Stomach (tissue), 9 donors: ENCODE results near the gene DIS3L2. TPM values are rescaled to one million over a fixed set of nuclear protein-coding genes. Genes with fewer than 3 reads are reported as not detected.

Experiments used
- DNase-seq, 2 donors: peaks; one replicate each; pipeline versions ENCODE4 v3.0.0 to v3.0.0-alpha.2; 2013 to 2019
- H3K27ac ChIP-seq, 5 donors: fragments of 200-600 bp in 4 of 5; sonication (generic) in 4 of 5; one replicate each; pipeline ENCODE4 v1.5.1; 2013 to 2019; ENCODE audit warnings: mild to moderate bottlenecking in 1 of 5, moderate library complexity in 1 of 5
- H3K27me3 ChIP-seq, 3 donors: fragments of 200-600 bp; sonication (generic); one replicate each; pipeline ENCODE4 v1.5.1; 2017 to 2019; ENCODE audit warnings: mixed run types in 1 of 3
- H3K36me3 ChIP-seq, 4 donors: fragments of 200-600 bp; sonication (generic); 1 replicate in 3 of 4; 2 replicates in 1 of 4; pipeline ENCODE4 v1.5.1; 2016 to 2019
- H3K4me1 ChIP-seq, 4 donors: fragments of 200-600 bp; sonication (generic); one replicate each; pipeline ENCODE4 v1.5.1; 2016 to 2019
- H3K4me3 ChIP-seq, 4 donors: fragments of 200-600 bp; sonication (generic) in 3 of 4; one replicate each; pipeline ENCODE4 v1.5.1; 2016 to 2019; ENCODE audit warnings: mild to moderate bottlenecking in 1 of 4
- H3K9me3 ChIP-seq, 4 donors: fragments of 200-600 bp; sonication (generic); one replicate each; pipeline ENCODE4 v1.5.1; 2016 to 2019
- EP300 ChIP-seq: sonication (generic); formaldehyde crosslinking; IDR thresholded peaks from one replicate; pipeline ENCODE4 v1.6.1; 2017; ENCODE audit warnings: antibody characterized with exemption
- POLR2A ChIP-seq, 4 donors: fragments of 450-650 bp; IDR thresholded peaks; one replicate each; pipeline ENCODE4 v1.6.1; 2016; ENCODE audit warnings: antibody characterized with exemption in 4 of 4, control low read depth in 2 of 4, mild to moderate bottlenecking in 1 of 4, moderate library complexity in 1 of 4
- POLR2AphosphoS5 ChIP-seq, 3 donors: sonication (generic); formaldehyde crosslinking; IDR thresholded peaks; one replicate each; pipeline ENCODE4 v1.6.1; 2016; ENCODE audit warnings: antibody characterized with exemption in 3 of 3
- WGBS, 5 donors: extraction: QIAGEN DNeasy Blood & Tissue Kit in 3 of 5; methylation state at CpG; one replicate each; pipeline versions ENCODE4 v1.1.5 to v1.1.7; 2013 to 2018; 5-methylcytosine and 5-hydroxymethylcytosine counted together
- intact Hi-C: fragments of 100-400 bp; cut with DNase I; formaldehyde crosslinking; loops from one replicate; pipeline ENCODE4 v1.15.1; 2023; ENCODE audit warnings: low total_unique reads
- polyA plus RNA-seq, 3 donors: library from polyadenylated mRNA; stranded (reverse); fragments of 200-250 nt; gene quantifications; one replicate each; pipeline ENCODE4 v1.2.3, GENCODE V29; 2013
- total RNA-seq, 5 donors: library from RNA; depleted of rRNA; stranded (reverse); fragments of >200 nt; gene quantifications; one replicate each; pipeline versions ENCODE4 v1.1.0 to v1.2.3, GENCODE V29; 2014 to 2016
- TF ChIP-seq, protein P1 (sequence below), 7 experiments: fragments of 450-650 bp in 4 of 7; fragments of 200-600 bp in 3 of 7; sonication (generic) in 3 of 7; IDR thresholded peaks; one replicate each; pipeline ENCODE4 v1.5.1; 2016 to 2019; ENCODE audit warnings: antibody characterized with exemption in 7 of 7, control low read depth in 2 of 7, mild to moderate bottlenecking in 1 of 7
- donor health status: healthy with polysubstance abuse.
- donor health status: Bipolar disorder and iron deficiency.
- donor health status: healthy.

DIS3L2 gene
- total and polyA plus RNA-seq, 8 donors, result 10.4 to 124 (median 26.8) TPM

DNA sequence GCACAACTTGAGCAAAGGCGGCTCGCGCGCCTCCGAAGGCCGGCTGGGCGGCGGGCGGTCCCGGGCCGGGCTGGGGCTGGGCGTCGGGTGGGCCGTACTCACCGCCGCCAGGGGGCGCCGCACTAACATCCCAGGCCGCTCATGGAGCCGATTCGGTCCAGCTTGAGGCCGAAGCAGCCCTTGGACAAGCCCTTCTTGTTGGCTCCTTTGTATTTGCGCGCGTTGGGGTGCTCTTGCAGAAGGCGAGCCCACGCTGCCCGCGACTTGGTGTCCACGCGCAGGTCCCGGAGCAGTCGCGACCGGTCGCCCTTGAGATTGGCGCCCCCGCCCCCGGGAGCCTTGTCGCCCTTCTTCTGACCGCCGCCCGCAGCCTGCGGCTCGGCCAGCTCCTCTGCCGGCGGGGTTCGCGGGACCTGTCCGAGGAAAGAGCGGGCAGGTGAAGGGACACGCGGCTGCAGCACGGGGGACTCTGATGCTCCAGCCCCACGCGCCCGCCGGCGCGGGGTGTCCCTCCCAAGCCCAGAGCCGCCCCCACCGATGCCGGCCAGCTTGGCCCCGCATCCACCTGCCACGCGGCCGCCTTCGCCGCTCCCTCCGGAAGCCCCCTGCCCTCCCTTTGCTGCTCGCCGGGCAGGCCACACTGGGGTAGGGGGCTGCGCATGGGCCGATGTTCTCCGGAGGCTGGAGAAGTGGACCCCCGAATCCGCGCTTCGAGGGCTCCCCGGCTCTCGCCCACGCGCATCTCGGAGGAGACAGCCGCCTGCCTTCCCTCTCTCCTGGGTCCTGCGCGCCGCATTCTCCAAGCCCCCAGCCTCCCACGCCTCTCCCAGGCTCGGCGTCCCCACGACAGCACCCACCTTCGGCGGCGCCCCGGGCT is 36.0 kb upstream of the DIS3L2 start:
- DNase-seq, result peak; percentile 86 to 95
- 0 to 3% (median 1%) methylated on average over 11 to 96 of the region's 96 CpGs for WGBS, 5 donors
- H3K27ac ChIP-seq, result no peak overlapping the region
- no peaks in the 10 kb centered on the region for H3K9me3 ChIP-seq
- H3K36me3 ChIP-seq, result no peaks in the 10 kb centered on the region
- peaks cover 24 to 36% (median 29%) of the 10 kb centered on the region in 4 donors for H3K4me1 ChIP-seq
- TF ChIP-seq POLR2A (IDR thresholded peaks at IDR 0.05), result no peak
- TF ChIP-seq, protein P1, sequence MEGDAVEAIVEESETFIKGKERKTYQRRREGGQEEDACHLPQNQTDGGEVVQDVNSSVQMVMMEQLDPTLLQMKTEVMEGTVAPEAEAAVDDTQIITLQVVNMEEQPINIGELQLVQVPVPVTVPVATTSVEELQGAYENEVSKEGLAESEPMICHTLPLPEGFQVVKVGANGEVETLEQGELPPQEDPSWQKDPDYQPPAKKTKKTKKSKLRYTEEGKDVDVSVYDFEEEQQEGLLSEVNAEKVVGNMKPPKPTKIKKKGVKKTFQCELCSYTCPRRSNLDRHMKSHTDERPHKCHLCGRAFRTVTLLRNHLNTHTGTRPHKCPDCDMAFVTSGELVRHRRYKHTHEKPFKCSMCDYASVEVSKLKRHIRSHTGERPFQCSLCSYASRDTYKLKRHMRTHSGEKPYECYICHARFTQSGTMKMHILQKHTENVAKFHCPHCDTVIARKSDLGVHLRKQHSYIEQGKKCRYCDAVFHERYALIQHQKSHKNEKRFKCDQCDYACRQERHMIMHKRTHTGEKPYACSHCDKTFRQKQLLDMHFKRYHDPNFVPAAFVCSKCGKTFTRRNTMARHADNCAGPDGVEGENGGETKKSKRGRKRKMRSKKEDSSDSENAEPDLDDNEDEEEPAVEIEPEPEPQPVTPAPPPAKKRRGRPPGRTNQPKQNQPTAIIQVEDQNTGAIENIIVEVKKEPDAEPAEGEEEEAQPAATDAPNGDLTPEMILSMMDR (IDR thresholded peaks at IDR 0.05), result peak in 5 of 7 experiments; percentile 45 to 98 (median 85)
- H3K27me3 ChIP-seq, result peaks cover 10 to 93% (median 56%) of the 10 kb centered on the region in 3 donors
- peak overlapping the region; percentile 42 to 56 (median 46) for H3K4me3 ChIP-seq
- intact Hi-C loops, result loop anchor here (10.0 kb wide), 2 partner anchors 209 to 399 kb away; no protein-coding TSS in a partner anchor

DNA sequence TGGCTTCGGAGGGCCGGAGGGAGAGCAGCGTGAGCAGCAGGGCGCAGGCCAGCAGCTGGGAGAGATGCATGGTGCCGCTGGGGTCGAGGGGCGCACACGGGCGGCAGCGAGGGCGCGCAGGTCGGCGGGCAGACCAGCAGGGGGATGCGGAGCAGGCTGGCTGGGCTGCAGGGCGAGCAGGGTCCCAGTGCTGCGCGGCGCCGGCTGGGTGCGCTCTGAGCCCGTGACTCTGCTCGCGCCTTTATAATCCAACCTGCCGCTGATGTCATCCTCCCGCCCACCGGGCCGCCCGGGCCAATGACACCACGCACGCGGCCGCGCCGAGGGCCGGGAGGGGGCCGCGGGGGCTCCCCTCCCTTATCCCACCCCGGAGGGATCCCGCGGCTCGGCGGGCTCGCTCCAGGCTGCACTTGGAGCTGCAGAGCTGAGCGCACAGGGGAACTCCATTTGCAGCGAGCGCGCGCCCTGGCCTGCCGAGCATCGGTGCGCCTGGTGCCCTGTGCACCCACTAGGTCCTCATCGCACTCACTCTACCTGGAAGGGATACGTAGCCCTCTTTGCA is 35.3 kb upstream of the DIS3L2 start, which contains the start of gene NPPC:
TSS of gene NPPC (minus strand) at position 217 of the 562 bp plus-strand sequence. CDS start at position 70, 147 bp downstream.
- WGBS, 5 donors, result 0 to 1% (median 0%) methylated on average over 2 to 54 of the region's 54 CpGs
- peaks cover 10 to 86% (median 56%) of the 10 kb centered on the region in 3 donors for H3K27me3 ChIP-seq
- no peaks in the 10 kb centered on the region for H3K9me3 ChIP-seq
- no peak within 1 kb of the TSS for H3K27ac ChIP-seq
- H3K36me3 ChIP-seq, result no peaks in the 10 kb centered on the region
- intact Hi-C loops, result loop anchor here (10.0 kb wide), 2 partner anchors 209 to 399 kb away; no protein-coding TSS in a partner anchor
- peaks cover 24 to 36% (median 29%) of the 10 kb centered on the region in 4 donors for H3K4me1 ChIP-seq
- TF ChIP-seq EP300, result no peak
- no peak for TF ChIP-seq POLR2A (IDR thresholded peaks at IDR 0.05)
- TF ChIP-seq, protein P1 (IDR thresholded peaks at IDR 0.05), result no peak
- no peak for TF ChIP-seq POLR2AphosphoS5 (IDR thresholded peaks at IDR 0.05)
- peak within 1 kb of the TSS; percentile 42 to 56 (median 46) for H3K4me3 ChIP-seq
- peak; percentile 34 to 93 for DNase-seq

DNA sequence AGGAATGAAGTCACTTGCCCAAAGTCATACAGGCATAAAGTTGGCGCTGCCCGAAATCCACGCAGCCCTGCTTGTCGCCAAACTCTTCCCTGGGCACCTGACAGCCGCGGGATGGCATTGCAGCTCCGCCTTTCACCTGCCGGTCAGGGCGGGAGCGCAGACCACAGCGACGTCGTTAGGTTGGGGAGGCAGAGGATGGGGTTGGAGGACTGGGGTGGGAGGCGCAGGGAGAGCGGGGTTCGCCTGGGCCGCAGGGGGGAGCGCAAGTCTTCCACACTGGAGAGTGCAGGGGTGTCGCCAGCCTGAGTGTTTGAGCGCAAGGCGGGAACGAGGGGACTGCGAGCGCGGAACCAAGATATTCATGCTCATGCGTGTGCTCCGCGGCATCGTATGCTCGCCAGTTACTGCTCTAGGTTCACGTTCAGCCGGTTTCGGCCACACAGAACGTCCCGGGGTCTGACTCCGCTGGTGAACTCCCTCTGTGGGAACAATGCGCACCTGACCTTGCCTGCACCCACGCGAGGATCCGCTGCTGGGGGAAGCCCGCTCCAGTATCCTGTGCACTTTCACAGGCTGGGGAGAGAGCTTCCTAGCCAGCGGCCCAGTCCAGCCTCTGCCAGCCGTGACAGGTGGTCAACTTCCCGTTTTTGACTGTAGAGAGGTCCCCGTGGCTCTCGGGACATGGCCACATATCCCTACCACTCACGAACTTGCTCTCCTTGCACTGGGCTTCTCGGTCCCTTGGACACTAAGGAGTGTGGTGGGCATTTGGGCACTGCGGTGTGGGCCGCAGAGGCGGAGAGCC is 34.5 kb upstream of the DIS3L2 start:
- Histone ChIP-seq H3K9me3 (no peaks in the 10 kb centered on the region), H3K36me3 (no peaks in the 10 kb centered on the region), H3K27ac (no peak overlapping the region), H3K27me3 (peaks cover 10 to 81% (median 56%) of the 10 kb centered on the region in 3 donors), H3K4me1 (peaks cover 24 to 36% (median 29%) of the 10 kb centered on the region in 4 donors), H3K4me3 (peak overlapping the region; percentile 42 to 56 (median 46))
- DNase-seq, result peak in 1 of 2 donors; percentile 70
- TF ChIP-seq, protein P1 (IDR thresholded peaks at IDR 0.05), result peak in 1 of 7 experiments; percentile 8
- TF ChIP-seq EP300 (no peak), POLR2A (IDR thresholded peaks at IDR 0.05) (no peak), POLR2AphosphoS5 (IDR thresholded peaks at IDR 0.05) (no peak)
- WGBS, 5 donors, result 8 to 13% (median 8%) methylated on average over 21 to 51 of the region's 51 CpGs
- intact Hi-C loops, result loop anchor here (10.0 kb wide), 2 partner anchors 208 to 398 kb away; no protein-coding TSS in a partner anchor

DNA sequence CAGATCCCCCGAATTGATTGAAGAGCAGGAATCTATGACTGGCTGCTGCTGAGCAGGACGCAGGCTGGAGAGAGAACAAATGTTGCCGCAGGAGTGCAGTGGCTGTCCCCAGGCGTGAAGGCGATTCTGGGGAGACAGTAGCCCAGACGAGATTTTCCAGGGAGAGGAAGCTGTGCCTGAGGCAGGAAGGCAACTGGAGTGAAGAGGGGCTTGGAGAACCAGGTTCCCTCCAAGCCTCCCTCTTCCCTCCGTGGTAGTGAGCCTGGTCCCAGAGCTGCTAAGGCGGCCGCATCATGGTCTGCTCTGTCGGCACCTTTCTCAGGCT is 34.0 kb upstream of the DIS3L2 start:
- no peak overlapping the region for H3K4me3 ChIP-seq
- peaks cover 24 to 36% (median 29%) of the 10 kb centered on the region in 4 donors for H3K4me1 ChIP-seq
- WGBS, 5 donors, result 55 to 71% (median 58%) methylated on average over 10 of the region's 10 CpGs
- no peaks in the 10 kb centered on the region for H3K9me3 ChIP-seq
- DNase-seq, result no peak
- TF ChIP-seq, protein P1 (IDR thresholded peaks at IDR 0.05), result no peak
- TF ChIP-seq POLR2AphosphoS5 (IDR thresholded peaks at IDR 0.05) (no peak), POLR2A (IDR thresholded peaks at IDR 0.05) (no peak), EP300 (no peak)
- H3K36me3 ChIP-seq, result no peaks in the 10 kb centered on the region
- peaks cover 10 to 76% (median 55%) of the 10 kb centered on the region in 3 donors for H3K27me3 ChIP-seq
- no peak overlapping the region for H3K27ac ChIP-seq
- intact Hi-C loops, result loop anchor here (10.0 kb wide), 2 partner anchors 207 to 397 kb away; no protein-coding TSS in a partner anchor
